ENCODE results near the gene SENP2. TPM values are rescaled to one million over a fixed set of nuclear protein-coding genes. Genes with fewer than 3 reads are reported as not detected.

The SENP2 gene
- total and polyA plus RNA-seq, 4 donors: 7.5 to 42.1 (median 20.4) TPM

- 39 to 42% methylated on average over 9 of the region's 9 CpGs for WGBS, 2 donors
- peak overlapping the region; percentile 75 to 90 for H3K27ac ChIP-seq (ENCODE audit: low read depth in 1 of 2, low read length in 1 of 2)
- ATAC-seq (ENCODE audit: insufficient read depth, low FRiP score): no peak
Observed at GRCh38 chr3:185585518-185585858, 607 bp upstream of the SENP2 start.

GRCh38 chr3:185586686-185587039 lies 568 bp downstream of the SENP2 start:
- Histone ChIP-seq H3K27me3 (ENCODE audit: control insufficient read depth in 3 of 3, insufficient read depth in 3 of 3, low read length in 2 of 3) (no peaks in the 10 kb centered on the region), H3K4me1 (ENCODE audit: control insufficient read depth in 5 of 5, insufficient read depth in 5 of 5, low read length in 5 of 5) (peaks cover 0 to 11% (median 0%) of the 10 kb centered on the region in 5 donors), H3K4me3 (peak overlapping the region; percentile 78), H3K9ac (ENCODE audit: insufficient read depth in 1 of 2, low read length in 2 of 2) (peak overlapping the region; percentile 95 to 97), H3K36me3 (ENCODE audit: control insufficient read depth in 4 of 4, insufficient read depth in 4 of 4, low read length in 4 of 4) (peaks cover 0 to 2% (median under 1%) of the 10 kb centered on the region in 4 donors), H3K9me3 (ENCODE audit: control insufficient read depth in 4 of 4, insufficient read depth in 3 of 4, low read length in 3 of 4) (no peaks in the 10 kb centered on the region), H3K27ac (ENCODE audit: low read depth in 1 of 2, low read length in 1 of 2) (peak overlapping the region; percentile 94)
- no peak for ATAC-seq (ENCODE audit: insufficient read depth, low FRiP score)
- no peak for TF ChIP-seq CTCF (IDR thresholded peaks at IDR 0.05; ENCODE audit: control extremely low read depth, extremely low read depth)
- WGBS, 2 donors: 1 to 3% methylated on average over 7 of the region's 7 CpGs
- DNase-seq: peak in 1 of 3 donors; percentile 71

More at GRCh38 chr3:185585518-185585858, 607 bp upstream of the SENP2 start:
- Histone ChIP-seq H3K4me1 (ENCODE audit: control insufficient read depth in 5 of 5, insufficient read depth in 5 of 5, low read length in 5 of 5) (peaks cover 0 to 11% (median 0%) of the 10 kb centered on the region in 5 donors), H3K9me3 (ENCODE audit: control insufficient read depth in 4 of 4, insufficient read depth in 3 of 4, low read length in 3 of 4) (no peaks in the 10 kb centered on the region), H3K36me3 (ENCODE audit: control insufficient read depth in 4 of 4, insufficient read depth in 4 of 4, low read length in 4 of 4) (peaks cover 0 to 2% (median 0%) of the 10 kb centered on the region in 4 donors), H3K4me3 (no peak overlapping the region), H3K27me3 (ENCODE audit: control insufficient read depth in 3 of 3, insufficient read depth in 3 of 3, low read length in 2 of 3) (no peaks in the 10 kb centered on the region), H3K9ac (ENCODE audit: insufficient read depth in 1 of 2, low read length in 2 of 2) (peak overlapping the region; percentile 64 to 95)
- no peak for TF ChIP-seq CTCF (IDR thresholded peaks at IDR 0.05; ENCODE audit: control extremely low read depth, extremely low read depth)
- DNase-seq: no peak

- 47 to 65% methylated on average over 3 of the region's 3 CpGs for WGBS, 2 donors
- Histone ChIP-seq H3K4me3 (no peak overlapping the region), H3K36me3 (ENCODE audit: control insufficient read depth in 4 of 4, insufficient read depth in 4 of 4, low read length in 4 of 4) (peaks cover 0 to 11% (median 7%) of the 10 kb centered on the region in 4 donors), H3K27ac (ENCODE audit: low read depth in 1 of 2, low read length in 1 of 2) (no peak overlapping the region), H3K27me3 (ENCODE audit: control insufficient read depth in 3 of 3, insufficient read depth in 3 of 3, low read length in 2 of 3) (no peaks in the 10 kb centered on the region), H3K9ac (ENCODE audit: insufficient read depth in 1 of 2, low read length in 2 of 2) (no peak overlapping the region), H3K9me3 (ENCODE audit: control insufficient read depth in 4 of 4, insufficient read depth in 3 of 4, low read length in 3 of 4) (no peaks in the 10 kb centered on the region), H3K4me1 (ENCODE audit: control insufficient read depth in 5 of 5, insufficient read depth in 5 of 5, low read length in 5 of 5) (no peaks in the 10 kb centered on the region)
- no peak for TF ChIP-seq CTCF (IDR thresholded peaks at IDR 0.05; ENCODE audit: control extremely low read depth, extremely low read depth)
- DNase-seq (no peak), ATAC-seq (ENCODE audit: insufficient read depth, low FRiP score) (no peak)
Observed at GRCh38 chr3:185594073-185594472, 8.0 kb downstream of the SENP2 start.

- Histone ChIP-seq H3K36me3 (ENCODE audit: control insufficient read depth in 4 of 4, insufficient read depth in 4 of 4, low read length in 4 of 4) (peaks cover 0 to 14% (median 8%) of the 10 kb centered on the region in 4 donors), H3K9ac (ENCODE audit: insufficient read depth in 1 of 2, low read length in 2 of 2) (no peak overlapping the region), H3K4me3 (no peak overlapping the region), H3K27ac (ENCODE audit: low read depth in 1 of 2, low read length in 1 of 2) (no peak overlapping the region), H3K4me1 (ENCODE audit: control insufficient read depth in 5 of 5, insufficient read depth in 5 of 5, low read length in 5 of 5) (no peaks in the 10 kb centered on the region), H3K9me3 (ENCODE audit: control insufficient read depth in 4 of 4, insufficient read depth in 3 of 4, low read length in 3 of 4) (no peaks in the 10 kb centered on the region), H3K27me3 (ENCODE audit: control insufficient read depth in 3 of 3, insufficient read depth in 3 of 3, low read length in 2 of 3) (no peaks in the 10 kb centered on the region)
- no peak for TF ChIP-seq CTCF (IDR thresholded peaks at IDR 0.05; ENCODE audit: control extremely low read depth, extremely low read depth)
- ATAC-seq (ENCODE audit: insufficient read depth, low FRiP score) (no peak), DNase-seq (no peak)
- WGBS, 2 donors: 42 to 76% methylated on average over 4 of the region's 4 CpGs
Observed at GRCh38 chr3:185595526-185595925, 9.4 kb downstream of the SENP2 start.

Measured in lung (tissue), 12 donors.